Thyroid gland (tissue), 4 donors: Measurements from ENCODE around the gene STEAP1. TPM values are rescaled to one million over a fixed set of nuclear protein-coding genes. Genes with fewer than 3 reads are reported as not detected.
"Not testable (repeated sequence)": the region's sequence is repeated elsewhere in the genome, so short reads cannot be mapped to it uniquely, and the experiment has no call there.

Experiments used
- DNase-seq, 2 donors: peaks; one replicate each; pipeline ENCODE4 v3.0.0-alpha.2; 2019
- H3K27ac ChIP-seq, 3 donors: fragments of 200-600 bp; sonication (generic); 1 replicate in 2 of 3; 2 replicates in 1 of 3; pipeline ENCODE4 v1.5.1; 2016 to 2019; ENCODE audit warnings: mild to moderate bottlenecking in 1 of 3, moderate library complexity in 1 of 3
- H3K27me3 ChIP-seq: fragments of 200-600 bp; sonication (generic); one replicate; pipeline ENCODE4 v1.5.1; 2019
- H3K36me3 ChIP-seq, 2 donors: fragments of 200-600 bp; sonication (generic); one replicate each; pipeline ENCODE4 v1.5.1; 2016 to 2019
- H3K4me1 ChIP-seq, 2 donors: fragments of 200-600 bp; sonication (generic); one replicate each; pipeline ENCODE4 v1.5.1; 2017 to 2019
- H3K4me3 ChIP-seq, 3 donors: fragments of 200-600 bp; sonication (generic); replicated peaks in 1 of 3; 1 replicate in 2 of 3; 2 replicates in 1 of 3; pipeline ENCODE4 v1.5.1; 2016; ENCODE audit warnings: mild to moderate bottlenecking in 1 of 3
- H3K9me3 ChIP-seq: fragments of 200-600 bp; sonication (generic); one replicate; pipeline ENCODE4 v1.5.1; 2017
- POLR2A ChIP-seq, 2 donors: fragments of 450-650 bp; IDR thresholded peaks; one replicate each; pipeline ENCODE4 v1.6.1; 2017; ENCODE audit warnings: antibody characterized with exemption in 2 of 2, mild to moderate bottlenecking in 2 of 2, moderate library complexity in 1 of 2
- WGBS, 2 donors: methylation state at CpG; one replicate each; pipeline ENCODE4 v1.1.5; 2017; 5-methylcytosine and 5-hydroxymethylcytosine counted together
- intact Hi-C: fragments of 100-400 bp; cut with DNase I; formaldehyde crosslinking; loops from one replicate; pipeline ENCODE4 v1.15.1; 2023
- total RNA-seq, 4 donors: library from RNA; depleted of rRNA; stranded (reverse); fragments of >200 nt; gene quantifications; one replicate each; pipeline ENCODE4 v1.2.3, GENCODE V29; 2016
- TF ChIP-seq, protein P1 (sequence below), 6 experiments: fragments of 200-600 bp in 3 of 6; fragments of 450-650 bp in 3 of 6; sonication (generic) in 3 of 6; IDR thresholded peaks; one replicate each; pipeline ENCODE4 v1.5.1; 2016 to 2019; ENCODE audit warnings: antibody characterized with exemption in 6 of 6, mild to moderate bottlenecking in 2 of 6, inconsistent platforms in 1 of 6, moderate library complexity in 1 of 6

Gene STEAP1
- total RNA-seq, result 10 to 100 TPM in 1 of 4 donors, 1 to 10 TPM in 3; 1.4 to 27.5 (median 7.3) TPM

DNA sequence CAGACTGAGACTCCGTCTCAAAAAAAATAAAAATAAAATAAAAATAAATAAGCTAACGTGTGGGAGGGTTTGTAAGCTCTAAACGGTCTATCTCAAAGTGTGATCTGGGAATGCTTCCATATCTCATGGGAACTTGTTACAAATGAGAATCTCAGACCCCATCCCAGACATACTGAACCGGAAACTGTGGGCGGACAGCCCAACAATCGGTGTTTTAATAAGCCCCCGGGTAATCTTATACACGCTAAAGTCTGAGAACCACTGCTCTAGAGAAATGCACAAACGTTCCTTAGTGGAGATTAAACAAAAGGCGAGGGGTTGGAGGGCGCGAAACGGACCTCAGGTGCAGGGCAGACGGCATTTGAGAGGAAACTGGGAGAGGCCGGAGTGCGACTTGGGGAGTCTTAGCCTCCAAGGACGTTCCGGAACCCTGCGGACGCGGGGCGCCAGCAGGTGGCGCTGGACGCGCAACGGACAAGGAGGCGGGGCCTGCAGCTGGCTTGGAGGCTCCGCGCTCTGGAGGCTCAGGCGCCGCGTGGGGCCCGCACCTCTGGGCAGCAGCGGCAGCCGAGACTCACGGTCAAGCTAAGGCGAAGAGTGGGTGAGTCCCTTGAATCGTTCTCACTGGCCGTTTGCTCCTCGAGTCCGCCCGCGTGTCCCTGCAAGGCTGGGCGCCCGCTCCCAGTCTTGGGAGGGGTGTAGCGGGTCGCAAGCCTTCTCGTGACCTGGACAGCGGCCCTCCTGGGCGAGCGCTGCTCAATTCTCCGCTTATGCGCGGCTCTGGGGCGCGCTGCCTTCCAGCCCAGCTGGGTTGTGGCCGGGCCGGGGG lies at the start of gene STEAP1:
TSS of gene STEAP1 (plus strand) at position 527 of the 829 bp plus-strand sequence. CDS start 5,320 bp downstream, outside the sequence.
- H3K27ac ChIP-seq, result peak within 1 kb of the TSS in 2 of 3 donors; percentile 31 to 45
- H3K27me3 ChIP-seq, H3K9me3 ChIP-seq, H3K36me3 ChIP-seq, H3K4me1 ChIP-seq, intact Hi-C loops: not testable (repeated sequence)
- 12 to 17% methylated on average over 25 to 31 of the region's 58 CpGs for WGBS, 2 donors
- peak within 1 kb of the TSS in 2 of 3 donors; percentile 3 to 41 for H3K4me3 ChIP-seq
- TF ChIP-seq, protein P1, sequence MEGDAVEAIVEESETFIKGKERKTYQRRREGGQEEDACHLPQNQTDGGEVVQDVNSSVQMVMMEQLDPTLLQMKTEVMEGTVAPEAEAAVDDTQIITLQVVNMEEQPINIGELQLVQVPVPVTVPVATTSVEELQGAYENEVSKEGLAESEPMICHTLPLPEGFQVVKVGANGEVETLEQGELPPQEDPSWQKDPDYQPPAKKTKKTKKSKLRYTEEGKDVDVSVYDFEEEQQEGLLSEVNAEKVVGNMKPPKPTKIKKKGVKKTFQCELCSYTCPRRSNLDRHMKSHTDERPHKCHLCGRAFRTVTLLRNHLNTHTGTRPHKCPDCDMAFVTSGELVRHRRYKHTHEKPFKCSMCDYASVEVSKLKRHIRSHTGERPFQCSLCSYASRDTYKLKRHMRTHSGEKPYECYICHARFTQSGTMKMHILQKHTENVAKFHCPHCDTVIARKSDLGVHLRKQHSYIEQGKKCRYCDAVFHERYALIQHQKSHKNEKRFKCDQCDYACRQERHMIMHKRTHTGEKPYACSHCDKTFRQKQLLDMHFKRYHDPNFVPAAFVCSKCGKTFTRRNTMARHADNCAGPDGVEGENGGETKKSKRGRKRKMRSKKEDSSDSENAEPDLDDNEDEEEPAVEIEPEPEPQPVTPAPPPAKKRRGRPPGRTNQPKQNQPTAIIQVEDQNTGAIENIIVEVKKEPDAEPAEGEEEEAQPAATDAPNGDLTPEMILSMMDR (IDR thresholded peaks at IDR 0.05), result peak; percentile 42 to 91 (median 78)
- peak in 1 of 2 donors; percentile 14 for TF ChIP-seq POLR2A (IDR thresholded peaks at IDR 0.05)
- peak; percentile 88 to 91 for DNase-seq

DNA sequence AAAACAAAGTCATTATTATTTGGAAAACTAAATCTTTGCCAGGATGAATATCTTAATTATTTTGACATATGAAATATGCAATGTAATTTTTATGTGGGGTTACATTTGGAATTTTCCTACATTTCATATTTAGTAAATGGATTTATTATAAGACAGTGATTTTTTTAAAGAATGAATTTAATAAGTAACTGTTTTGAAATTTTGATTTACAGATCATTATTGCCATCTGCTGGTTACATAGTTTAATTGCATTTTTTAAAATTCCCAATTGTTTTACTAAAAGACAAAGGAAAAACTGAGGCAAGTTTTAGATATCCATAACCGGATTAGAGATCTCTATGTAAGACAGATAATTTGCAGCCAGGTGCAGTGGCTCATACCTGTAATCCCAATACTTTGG lies 39.3 kb upstream of the STEAP1 start:
- H3K9me3 ChIP-seq, DNase-seq, H3K4me1 ChIP-seq, intact Hi-C loops, H3K27me3 ChIP-seq, H3K27ac ChIP-seq, H3K4me3 ChIP-seq, H3K36me3 ChIP-seq: not testable (repeated sequence)
- TF ChIP-seq, protein P1 (IDR thresholded peaks at IDR 0.05), result peak in 2 of 6 experiments; percentile 31 to 37
- 29 to 42% methylated on average over 1 of the region's 1 CpG for WGBS, 2 donors

DNA sequence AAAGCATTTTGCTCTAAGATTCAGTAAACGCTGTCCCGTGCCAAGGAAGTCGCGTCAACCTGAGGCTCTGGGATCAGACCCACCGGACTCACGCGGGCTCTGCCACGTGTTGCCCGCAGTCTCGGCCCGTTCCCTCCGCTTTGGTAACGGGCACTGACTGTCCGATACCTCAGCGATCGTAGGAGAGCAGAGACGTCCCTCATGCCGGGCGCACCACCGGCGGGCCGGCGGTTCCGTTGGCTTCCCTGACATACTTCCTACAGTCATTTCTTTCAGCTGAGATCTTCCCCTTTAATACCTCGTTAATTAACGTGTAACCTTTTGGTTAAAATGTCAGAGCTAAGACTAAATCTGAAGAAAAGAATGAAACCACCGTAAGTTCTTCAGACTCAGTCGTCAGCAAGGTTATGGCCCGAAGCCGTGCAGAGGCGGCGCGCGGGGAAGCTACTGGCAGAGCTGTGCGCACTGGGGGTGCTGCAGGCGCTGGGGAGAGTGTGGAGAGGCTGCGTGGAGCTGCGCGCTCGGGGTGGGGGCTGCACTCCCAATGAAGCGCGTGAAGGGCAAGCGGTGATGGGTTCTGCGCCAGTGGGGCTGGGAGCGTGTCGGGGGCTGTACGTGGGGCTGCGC lies 35.6 kb upstream of the STEAP1 start:
- intact Hi-C loops, result not testable (repeated sequence)

DNA sequence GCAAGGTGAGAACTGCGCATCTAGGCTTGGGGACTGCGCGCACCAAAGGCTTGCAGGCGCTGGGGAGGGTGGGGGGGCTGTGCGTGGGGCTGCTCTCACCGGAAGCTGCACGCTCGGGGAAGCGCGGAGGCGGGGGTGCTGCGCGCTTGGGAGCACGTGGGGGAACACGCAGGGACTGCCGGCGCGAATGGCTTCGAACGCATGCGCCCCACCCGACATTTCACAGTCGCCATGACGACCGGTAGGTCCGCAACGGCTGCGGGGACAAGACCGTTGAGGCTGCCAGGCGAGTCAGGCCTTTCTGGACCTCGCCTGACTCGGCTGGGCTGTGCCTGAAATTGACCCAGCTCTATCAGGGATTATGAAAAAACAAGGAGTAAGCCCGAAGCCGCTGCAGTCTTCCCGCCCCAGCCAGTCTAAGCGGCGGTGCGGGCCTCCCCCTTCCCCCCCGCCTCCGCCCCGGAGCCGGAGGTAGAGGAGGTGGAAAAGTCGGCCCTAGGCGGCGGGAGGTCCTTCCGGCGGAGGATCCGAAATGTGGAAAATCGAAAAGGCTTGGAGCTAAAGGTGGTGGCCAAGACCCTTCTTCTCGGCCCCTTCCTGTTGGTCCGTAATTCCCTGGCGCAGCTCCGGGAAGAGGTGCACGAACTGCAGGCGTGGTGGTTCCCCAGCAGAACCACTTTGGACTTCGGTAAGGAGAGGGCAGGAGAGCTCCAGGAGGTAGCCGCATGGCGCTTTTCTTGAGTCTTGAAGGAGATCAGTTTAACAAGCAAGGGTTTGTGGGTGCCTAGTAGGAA lies 34.9 kb upstream of the STEAP1 start:
- H3K9me3 ChIP-seq, result no peaks in the 10 kb centered on the region
- peak; percentile 52 to 53 for DNase-seq
- 1 to 4% methylated on average over 29 to 33 of the region's 58 CpGs for WGBS, 2 donors
- no peaks in the 10 kb centered on the region for H3K27me3 ChIP-seq
- intact Hi-C loops, result no loop called here
- no peak overlapping the region for H3K27ac ChIP-seq
- TF ChIP-seq POLR2A (IDR thresholded peaks at IDR 0.05), result no peak
- TF ChIP-seq, protein P1 (IDR thresholded peaks at IDR 0.05), result no peak
- no peaks in the 10 kb centered on the region for H3K36me3 ChIP-seq
- peaks cover 0 to 3% of the 10 kb centered on the region in 2 donors for H3K4me1 ChIP-seq
- H3K4me3 ChIP-seq, result peak overlapping the region; percentile 1 to 52 (median 35)

More for the DNA sequence above, 35.6 kb upstream of the STEAP1 start:
- 1 to 2% methylated on average over 36 to 38 of the region's 48 CpGs for WGBS, 2 donors
- peak; percentile 32 to 39 for DNase-seq
- not testable (repeated sequence) for H3K27me3 ChIP-seq, H3K36me3 ChIP-seq, H3K4me1 ChIP-seq, H3K27ac ChIP-seq, H3K9me3 ChIP-seq
- peak overlapping the region in 1 of 3 donors; percentile 35 for H3K4me3 ChIP-seq

DNA sequence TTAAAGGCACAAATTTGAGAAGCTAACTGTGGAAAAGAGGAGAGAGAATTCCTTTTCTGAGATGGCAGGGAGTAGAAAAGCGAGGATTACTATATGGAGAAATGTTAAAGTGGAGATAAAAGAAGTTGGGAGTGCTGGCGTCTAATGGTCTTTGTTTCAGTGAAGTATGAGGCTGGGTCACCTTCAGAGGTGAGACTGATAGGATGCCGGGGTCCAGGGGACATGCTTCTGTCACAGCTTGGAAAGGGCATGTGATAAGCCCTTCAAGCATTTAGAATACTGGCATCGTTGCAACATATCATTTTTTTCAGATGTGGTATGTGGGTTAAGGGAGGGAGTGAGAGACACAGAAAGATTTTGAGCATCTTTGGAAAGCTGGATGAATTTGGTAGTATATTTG lies 34.1 kb upstream of the STEAP1 start:
- DNase-seq, intact Hi-C loops, H3K36me3 ChIP-seq, H3K27ac ChIP-seq, H3K27me3 ChIP-seq, H3K4me1 ChIP-seq, H3K4me3 ChIP-seq, H3K9me3 ChIP-seq: not testable (repeated sequence)
- 65 to 68% methylated on average over 4 of the region's 4 CpGs for WGBS, 2 donors

DNA sequence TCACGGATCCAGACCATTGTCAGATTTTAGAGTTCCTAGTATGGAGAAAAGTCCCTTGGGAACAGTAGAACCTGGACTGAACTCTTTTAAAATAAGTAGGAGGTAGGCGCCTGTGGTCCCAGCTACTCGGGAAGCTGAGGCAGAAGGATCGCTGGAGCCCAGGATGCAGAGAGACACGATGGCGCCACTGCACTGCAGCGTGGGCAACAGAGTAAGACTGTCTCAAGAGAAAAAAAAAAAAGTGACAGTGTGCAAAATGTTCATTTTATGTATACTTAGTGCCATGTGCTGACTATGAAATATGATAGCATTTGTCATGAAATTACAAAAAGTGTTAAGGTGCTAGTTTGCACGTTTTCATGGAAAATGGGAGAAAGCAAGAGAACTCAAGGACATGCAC lies 22.5 kb upstream of the STEAP1 start:
- DNase-seq, H3K27ac ChIP-seq, H3K36me3 ChIP-seq, intact Hi-C loops, H3K9me3 ChIP-seq, H3K4me3 ChIP-seq, H3K4me1 ChIP-seq, H3K27me3 ChIP-seq: not testable (repeated sequence)
- WGBS, 2 donors, result 87 to 90% methylated on average over 8 of the region's 8 CpGs

DNA sequence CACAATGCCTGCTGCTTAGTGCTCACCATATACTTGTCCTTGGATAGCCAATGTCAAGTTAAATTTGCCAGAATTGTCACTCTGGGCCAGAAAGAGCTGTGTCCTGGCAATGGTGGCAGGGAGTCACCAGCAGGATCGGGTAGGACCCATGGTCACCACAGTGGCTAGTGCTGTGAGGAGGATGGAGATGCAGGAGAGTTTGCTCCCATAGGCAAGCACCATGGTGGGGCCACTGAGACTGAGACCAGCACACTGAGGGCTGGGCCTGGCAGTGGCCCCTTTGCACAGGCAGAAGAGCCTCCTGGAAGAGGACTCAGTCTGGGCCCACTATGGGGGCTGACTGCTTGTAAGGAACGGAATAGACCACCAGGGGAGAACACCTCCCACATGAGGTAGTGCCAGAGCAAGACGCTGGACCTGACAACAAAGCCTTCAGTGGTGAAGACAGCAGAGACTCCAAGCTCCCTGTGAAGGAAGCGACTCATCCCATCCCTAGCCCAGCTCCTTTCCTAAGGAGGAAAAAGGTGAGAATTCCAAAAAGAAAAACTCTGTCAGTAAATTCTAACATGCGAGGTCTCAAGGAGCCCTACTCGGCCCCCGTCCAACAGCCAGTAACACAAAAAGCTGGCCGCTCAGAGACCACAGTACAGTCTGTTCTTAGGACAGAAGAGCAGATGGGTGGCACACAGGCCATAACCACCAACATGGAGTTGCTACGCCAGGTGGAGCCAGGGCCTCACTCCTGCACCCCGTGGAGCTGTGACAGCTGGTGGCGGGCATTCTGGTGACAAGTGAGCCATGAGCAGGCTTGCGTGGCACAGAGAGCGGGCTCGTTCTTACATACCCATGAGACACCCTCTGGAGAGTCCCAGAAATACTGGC lies 6.9 kb upstream of the STEAP1 start:
- DNase-seq, H3K27me3 ChIP-seq, H3K9me3 ChIP-seq, intact Hi-C loops, H3K27ac ChIP-seq, H3K36me3 ChIP-seq, H3K4me1 ChIP-seq, H3K4me3 ChIP-seq: not testable (repeated sequence)
- WGBS, 2 donors, result 84 to 89% methylated on average over 13 to 14 of the region's 14 CpGs
